Measurements from ENCODE around the gene RTL1.

DNA sequence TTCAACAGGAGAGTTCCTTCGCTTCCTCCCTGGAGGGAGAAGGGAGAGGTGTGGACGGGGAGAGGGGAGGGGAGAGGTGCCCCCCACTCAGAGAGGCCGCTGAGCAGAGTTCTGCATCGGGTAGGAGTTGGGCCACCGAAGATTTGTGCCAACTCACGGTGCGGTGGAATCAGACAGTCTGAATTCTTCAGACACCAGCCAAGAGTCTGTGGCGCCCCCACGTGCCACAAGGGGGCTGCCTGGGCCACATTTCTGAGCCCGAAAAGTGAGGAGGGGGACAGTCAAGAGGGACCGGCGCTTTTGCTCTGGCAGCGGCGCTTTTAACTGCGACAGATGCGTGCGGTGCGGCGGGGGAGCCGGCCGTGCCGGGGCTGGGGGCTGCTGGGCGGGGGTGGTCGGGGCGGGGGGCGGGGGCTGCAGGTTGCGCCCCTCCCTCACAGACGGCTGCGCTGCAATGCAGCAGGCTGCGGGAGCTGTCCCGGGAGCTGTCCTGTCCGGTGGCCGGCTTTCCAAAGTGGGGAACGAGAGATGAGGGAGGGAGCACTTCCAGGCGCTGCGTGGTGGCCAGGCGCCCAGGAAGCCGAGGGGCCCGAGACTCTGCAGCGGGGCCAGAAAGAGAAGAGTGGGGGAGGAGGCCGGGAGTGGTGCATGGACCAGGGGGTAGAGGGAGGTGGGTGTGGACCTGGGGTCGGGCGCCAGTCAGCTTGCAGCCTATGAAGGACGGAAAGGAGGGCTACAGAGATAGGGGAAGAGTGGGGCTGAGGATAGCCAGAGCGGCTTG, 975 bp upstream of the RTL1 start:
- TF ChIP-seq, protein P1, sequence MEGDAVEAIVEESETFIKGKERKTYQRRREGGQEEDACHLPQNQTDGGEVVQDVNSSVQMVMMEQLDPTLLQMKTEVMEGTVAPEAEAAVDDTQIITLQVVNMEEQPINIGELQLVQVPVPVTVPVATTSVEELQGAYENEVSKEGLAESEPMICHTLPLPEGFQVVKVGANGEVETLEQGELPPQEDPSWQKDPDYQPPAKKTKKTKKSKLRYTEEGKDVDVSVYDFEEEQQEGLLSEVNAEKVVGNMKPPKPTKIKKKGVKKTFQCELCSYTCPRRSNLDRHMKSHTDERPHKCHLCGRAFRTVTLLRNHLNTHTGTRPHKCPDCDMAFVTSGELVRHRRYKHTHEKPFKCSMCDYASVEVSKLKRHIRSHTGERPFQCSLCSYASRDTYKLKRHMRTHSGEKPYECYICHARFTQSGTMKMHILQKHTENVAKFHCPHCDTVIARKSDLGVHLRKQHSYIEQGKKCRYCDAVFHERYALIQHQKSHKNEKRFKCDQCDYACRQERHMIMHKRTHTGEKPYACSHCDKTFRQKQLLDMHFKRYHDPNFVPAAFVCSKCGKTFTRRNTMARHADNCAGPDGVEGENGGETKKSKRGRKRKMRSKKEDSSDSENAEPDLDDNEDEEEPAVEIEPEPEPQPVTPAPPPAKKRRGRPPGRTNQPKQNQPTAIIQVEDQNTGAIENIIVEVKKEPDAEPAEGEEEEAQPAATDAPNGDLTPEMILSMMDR (IDR thresholded peaks at IDR 0.05): no peak
- no peak for TF ChIP-seq POLR2A (IDR thresholded peaks at IDR 0.05)

All from heart left ventricle (tissue), 13 donors.